ENCODE measurements around the gene FOXP1.

DNA sequence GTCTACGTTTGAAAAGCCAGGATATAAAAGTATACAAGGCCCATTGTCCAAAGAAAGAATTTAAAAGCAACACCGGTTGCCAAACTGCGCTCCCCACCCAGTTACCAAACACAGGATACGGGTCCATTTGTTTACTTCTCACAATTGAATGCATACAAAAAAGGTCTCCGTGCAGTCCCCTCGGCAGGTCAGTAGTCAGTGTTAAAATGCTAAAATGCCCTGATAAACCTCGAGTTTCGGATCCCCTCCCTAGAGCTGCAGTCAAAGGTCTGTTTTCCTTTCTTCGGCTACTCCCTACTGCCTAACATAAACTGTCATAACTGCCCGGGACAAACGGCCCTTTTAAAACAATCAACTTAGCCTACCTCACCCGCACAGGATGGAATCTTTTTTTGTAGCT is 534.6 kb downstream of the FOXP1 start:
- TF ChIP-seq CXXC5 (CRISPR knock-in tag; IDR thresholded peaks at IDR 0.05) (no peak), EZH2 (IDR thresholded peaks at IDR 0.05; ENCODE audit: borderline replicate concordance, low read depth, low read length) (no peak), NFYB (IDR thresholded peaks at IDR 0.05; ENCODE audit: extremely low read depth, insufficient read length) (no peak), SIX5 (IDR thresholded peaks at IDR 0.05; ENCODE audit: borderline replicate concordance in 1 of 2, insufficient read depth in 1 of 2, low read depth in 1 of 2, low read length in 2 of 2) (no peak), POLR2AphosphoS5 (IDR thresholded peaks at IDR 0.05; ENCODE audit: control insufficient read depth, insufficient read depth, low read depth, low read length) (no peak), ZBTB1 (CRISPR knock-in tag; IDR thresholded peaks at IDR 0.05; ENCODE audit: borderline replicate concordance, low read depth) (no peak), KAT7 (CRISPR knock-in tag; IDR thresholded peaks at IDR 0.05; ENCODE audit: borderline replicate concordance) (no peak)
- TF ChIP-seq, protein P1, sequence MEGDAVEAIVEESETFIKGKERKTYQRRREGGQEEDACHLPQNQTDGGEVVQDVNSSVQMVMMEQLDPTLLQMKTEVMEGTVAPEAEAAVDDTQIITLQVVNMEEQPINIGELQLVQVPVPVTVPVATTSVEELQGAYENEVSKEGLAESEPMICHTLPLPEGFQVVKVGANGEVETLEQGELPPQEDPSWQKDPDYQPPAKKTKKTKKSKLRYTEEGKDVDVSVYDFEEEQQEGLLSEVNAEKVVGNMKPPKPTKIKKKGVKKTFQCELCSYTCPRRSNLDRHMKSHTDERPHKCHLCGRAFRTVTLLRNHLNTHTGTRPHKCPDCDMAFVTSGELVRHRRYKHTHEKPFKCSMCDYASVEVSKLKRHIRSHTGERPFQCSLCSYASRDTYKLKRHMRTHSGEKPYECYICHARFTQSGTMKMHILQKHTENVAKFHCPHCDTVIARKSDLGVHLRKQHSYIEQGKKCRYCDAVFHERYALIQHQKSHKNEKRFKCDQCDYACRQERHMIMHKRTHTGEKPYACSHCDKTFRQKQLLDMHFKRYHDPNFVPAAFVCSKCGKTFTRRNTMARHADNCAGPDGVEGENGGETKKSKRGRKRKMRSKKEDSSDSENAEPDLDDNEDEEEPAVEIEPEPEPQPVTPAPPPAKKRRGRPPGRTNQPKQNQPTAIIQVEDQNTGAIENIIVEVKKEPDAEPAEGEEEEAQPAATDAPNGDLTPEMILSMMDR (IDR thresholded peaks at IDR 0.05 in 2 of 3, conservative IDR thresholded peaks at IDR 0.05 in 1 of 3; ENCODE audit: insufficient read depth in 2 of 3, low read depth in 1 of 3, low read length in 3 of 3) = no peak
- TF ChIP-seq, protein P2, sequence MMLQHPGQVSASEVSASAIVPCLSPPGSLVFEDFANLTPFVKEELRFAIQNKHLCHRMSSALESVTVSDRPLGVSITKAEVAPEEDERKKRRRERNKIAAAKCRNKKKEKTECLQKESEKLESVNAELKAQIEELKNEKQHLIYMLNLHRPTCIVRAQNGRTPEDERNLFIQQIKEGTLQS (IDR thresholded peaks at IDR 0.05) = no peak
- TF ChIP-seq, protein P2 (CRISPR knock-in tag; conservative IDR thresholded peaks at IDR 0.05) = no peak
- TF ChIP-seq, protein P3, sequence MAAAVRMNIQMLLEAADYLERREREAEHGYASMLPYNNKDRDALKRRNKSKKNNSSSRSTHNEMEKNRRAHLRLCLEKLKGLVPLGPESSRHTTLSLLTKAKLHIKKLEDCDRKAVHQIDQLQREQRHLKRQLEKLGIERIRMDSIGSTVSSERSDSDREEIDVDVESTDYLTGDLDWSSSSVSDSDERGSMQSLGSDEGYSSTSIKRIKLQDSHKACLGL (CRISPR knock-in tag; IDR thresholded peaks at IDR 0.05; ENCODE audit: borderline replicate concordance, poor library complexity, severe bottlenecking) = no peak
